ENCODE data around the gene PTH2R.
"Not testable (repeated sequence)": the region's sequence is repeated elsewhere in the genome, so short reads cannot be mapped to it uniquely, and the experiment has no call there.

The PTH2R gene

GRCh38 chr2:208441951-208442350 is 35.4 kb downstream of the PTH2R start:
- Mint-ChIP-seq H3K4me3 (no peak overlapping the region), H3K27ac (no peak overlapping the region), H3K4me1 (no peaks in the 10 kb centered on the region), H3K36me3 (no peaks in the 10 kb centered on the region), H3K9me3 (no peaks in the 10 kb centered on the region)
- DNase-seq (ENCODE audit: low spot score in 2 of 2) (no peak), ATAC-seq (no peak)

- H3K9me3 Mint-ChIP-seq; DNase-seq (ENCODE audit: low spot score in 2 of 2); H3K36me3 Mint-ChIP-seq; H3K4me1 Mint-ChIP-seq; H3K4me3 Mint-ChIP-seq; ATAC-seq; H3K27ac Mint-ChIP-seq: not testable (repeated sequence)
These were observed 40.9 kb downstream of the PTH2R start for GRCh38 chr2:208447447-208447846.

DNA sequence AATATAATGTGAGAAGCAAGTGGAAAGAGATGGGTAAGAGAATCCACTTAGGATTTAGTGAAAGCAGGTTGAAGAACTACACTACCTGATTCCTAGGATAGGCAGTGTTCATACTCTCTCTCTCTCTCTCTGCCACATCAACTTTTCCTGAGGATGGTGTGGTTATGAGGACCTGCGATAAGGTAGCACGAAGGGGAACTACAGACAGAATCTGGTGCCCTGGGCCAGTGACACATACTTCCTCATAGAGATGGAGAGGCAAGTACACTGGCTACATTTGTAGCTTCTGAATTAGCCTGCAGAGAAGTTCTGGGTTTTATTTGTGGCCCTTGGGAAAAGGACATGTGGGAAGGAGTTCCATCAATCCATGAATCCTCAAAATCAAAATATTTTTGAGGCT is 44.5 kb downstream of the PTH2R start:
- no peaks in the 10 kb centered on the region for H3K9me3 Mint-ChIP-seq
- no peaks in the 10 kb centered on the region for H3K4me1 Mint-ChIP-seq
- ATAC-seq (no peak), DNase-seq (ENCODE audit: low spot score in 2 of 2) (no peak)
- H3K36me3 Mint-ChIP-seq = no peaks in the 10 kb centered on the region
- H3K27ac Mint-ChIP-seq = no peak overlapping the region
- H3K4me3 Mint-ChIP-seq = no peak overlapping the region

- Mint-ChIP-seq H3K36me3 (no peaks in the 10 kb centered on the region), H3K9me3 (no peaks in the 10 kb centered on the region), H3K27ac (no peak overlapping the region), H3K4me3 (no peak overlapping the region), H3K4me1 (no peaks in the 10 kb centered on the region)
- DNase-seq (ENCODE audit: low spot score in 2 of 2) (no peak), ATAC-seq (no peak)
These were observed 48.3 kb downstream of the PTH2R start for GRCh38 chr2:208454861-208455260.

GRCh38 chr2:208463721-208464120 is 57.1 kb downstream of the PTH2R start:
- Mint-ChIP-seq H3K36me3 (no peaks in the 10 kb centered on the region), H3K4me3 (no peak overlapping the region), H3K27ac (no peak overlapping the region), H3K9me3 (no peaks in the 10 kb centered on the region), H3K4me1 (no peaks in the 10 kb centered on the region)
- ATAC-seq = peak; percentile 13
- no peak for DNase-seq (ENCODE audit: low spot score in 2 of 2)

DNA sequence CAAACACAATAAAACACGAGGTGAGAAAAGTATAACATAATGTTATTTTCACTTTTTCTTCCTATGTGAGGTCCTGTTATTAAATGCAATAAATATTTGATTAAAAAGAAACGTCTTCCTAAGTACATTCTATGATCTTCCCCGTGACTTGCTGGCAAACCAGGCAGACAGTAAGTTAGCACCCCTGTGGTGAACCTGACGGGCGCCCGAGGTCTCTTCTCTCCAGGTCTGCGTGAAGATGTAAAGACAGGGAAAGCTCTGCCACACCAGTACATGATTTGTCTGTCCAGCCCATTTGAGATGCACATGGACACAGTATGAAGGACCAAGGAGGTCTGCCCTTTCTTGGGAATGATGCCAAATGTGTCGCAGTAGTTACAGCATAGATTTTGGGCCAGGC is 57.6 kb downstream of the PTH2R start:
- Mint-ChIP-seq H3K4me3 (no peak overlapping the region), H3K36me3 (no peaks in the 10 kb centered on the region), H3K9me3 (no peaks in the 10 kb centered on the region), H3K4me1 (no peaks in the 10 kb centered on the region), H3K27ac (no peak overlapping the region)
- ATAC-seq (no peak), DNase-seq (ENCODE audit: low spot score in 2 of 2) (no peak)

DNA sequence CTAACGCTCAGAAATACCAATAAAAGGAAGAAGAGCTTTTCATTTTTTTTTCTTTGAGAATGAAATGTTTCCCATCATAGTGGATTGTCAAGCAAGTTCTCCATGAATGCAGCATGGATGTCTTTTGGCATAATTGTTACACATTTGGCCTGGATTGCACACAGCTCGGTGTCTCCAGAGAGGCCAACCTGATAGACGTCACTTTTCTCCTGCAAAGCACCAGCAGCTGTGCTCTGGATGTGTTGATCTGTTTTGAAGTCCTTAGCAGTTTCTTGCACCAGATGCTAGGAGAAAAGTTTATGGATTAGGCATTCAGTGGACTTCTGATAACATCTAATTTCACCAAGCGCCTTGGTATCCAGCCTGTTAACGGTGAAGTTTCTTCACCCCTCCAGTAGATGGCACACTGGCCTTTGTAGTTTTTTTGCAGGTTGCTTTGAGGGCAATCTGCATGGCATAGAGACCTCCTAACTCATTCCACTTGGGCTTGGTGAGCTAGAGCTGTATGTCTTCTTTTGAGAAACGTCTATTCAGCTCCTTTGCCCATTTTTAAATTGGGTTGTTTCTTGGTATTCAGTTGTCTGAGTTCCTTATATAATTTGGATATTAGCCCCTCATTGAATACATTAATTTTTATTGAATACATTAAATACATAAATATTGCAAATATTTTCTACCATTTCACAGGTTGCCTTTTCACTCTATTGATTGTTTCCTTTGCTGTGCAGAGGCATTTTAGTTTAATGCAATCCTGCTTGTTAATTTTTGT is 59.7 kb downstream of the PTH2R start:
- no peak for DNase-seq (ENCODE audit: low spot score in 2 of 2)

DNA sequence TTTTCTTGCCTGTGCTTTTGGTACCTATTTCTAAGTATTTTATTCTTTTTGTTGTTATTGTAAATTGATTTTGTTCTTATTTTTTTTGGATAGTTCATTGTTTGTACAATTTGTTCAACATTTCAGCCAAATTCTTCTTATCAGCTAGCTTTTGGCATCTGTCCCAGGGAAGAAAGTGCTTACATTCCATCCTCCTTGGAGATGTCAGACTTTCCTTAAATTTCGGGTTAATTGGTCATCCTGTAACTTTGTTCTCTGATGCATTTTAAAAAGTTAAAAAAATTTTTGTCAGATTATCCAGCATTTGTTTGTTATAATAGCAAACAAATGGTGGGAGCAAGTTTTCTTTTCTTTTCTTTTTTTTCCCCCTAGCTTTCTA is 60.3 kb downstream of the PTH2R start:
- Mint-ChIP-seq H3K4me1 (no peaks in the 10 kb centered on the region), H3K4me3 (no peak overlapping the region), H3K9me3 (no peaks in the 10 kb centered on the region), H3K27ac (no peak overlapping the region), H3K36me3 (no peaks in the 10 kb centered on the region)
- DNase-seq (ENCODE audit: low spot score in 2 of 2) (no peak), ATAC-seq (no peak)

More for the DNA sequence above, 59.7 kb downstream of the PTH2R start:
- ATAC-seq = no peak
- no peaks in the 10 kb centered on the region for H3K9me3 Mint-ChIP-seq
- no peak overlapping the region for H3K27ac Mint-ChIP-seq
- H3K4me3 Mint-ChIP-seq = no peak overlapping the region
- H3K4me1 Mint-ChIP-seq = no peaks in the 10 kb centered on the region
- H3K36me3 Mint-ChIP-seq = no peaks in the 10 kb centered on the region

GRCh38 chr2:208467564-208467963 is 61.0 kb downstream of the PTH2R start:
- Mint-ChIP-seq H3K4me3 (no peak overlapping the region), H3K4me1 (no peaks in the 10 kb centered on the region), H3K27ac (no peak overlapping the region), H3K36me3 (no peaks in the 10 kb centered on the region), H3K9me3 (no peaks in the 10 kb centered on the region)
- ATAC-seq (no peak), DNase-seq (ENCODE audit: low spot score in 2 of 2) (no peak)

DNA sequence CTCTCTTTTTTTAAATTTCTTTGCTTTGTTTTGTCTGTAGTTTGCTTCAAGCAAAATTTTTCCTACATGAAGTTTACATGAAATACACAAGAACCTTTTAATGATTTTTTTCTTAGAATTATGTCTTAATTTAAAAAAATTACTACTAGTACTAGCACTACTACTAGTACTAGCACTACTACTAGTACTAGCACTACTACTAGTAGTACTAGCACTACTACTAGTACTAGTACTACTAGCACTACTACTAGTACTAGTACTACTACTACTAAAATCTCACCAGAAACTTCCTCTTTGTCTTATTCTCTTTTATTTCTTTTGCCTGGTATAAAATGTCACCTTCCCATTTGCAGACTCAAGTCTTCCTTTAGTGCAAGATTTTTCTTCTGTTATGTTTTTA is 71.1 kb downstream of the PTH2R start:
- DNase-seq (ENCODE audit: low spot score in 2 of 2) = no peak
- Mint-ChIP-seq H3K36me3 (no peaks in the 10 kb centered on the region), H3K9me3 (peaks cover 6% of the 10 kb centered on the region), H3K4me3 (no peak overlapping the region), H3K4me1 (no peaks in the 10 kb centered on the region), H3K27ac (no peak overlapping the region)
- ATAC-seq = no peak

DNA sequence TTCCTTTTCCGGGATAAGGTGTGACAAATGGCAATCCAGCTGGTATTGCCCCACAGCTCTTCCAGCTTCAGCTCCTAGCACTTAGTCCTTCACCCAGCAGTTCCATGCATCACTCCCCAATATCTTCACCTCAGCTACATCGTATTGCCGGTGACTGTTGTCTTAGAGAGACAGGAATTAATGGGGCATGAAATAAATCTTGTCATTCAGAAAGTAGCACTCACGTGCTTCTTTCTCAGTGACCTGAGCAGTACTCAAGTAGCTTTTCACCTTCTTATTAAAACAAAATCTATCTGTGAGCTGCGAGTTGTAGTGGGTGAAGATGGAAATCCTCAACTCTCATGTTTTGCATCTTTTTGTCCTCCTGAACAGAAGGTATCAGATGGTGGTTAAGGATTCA is 72.8 kb downstream of the PTH2R start:
- ATAC-seq = no peak
- H3K27ac Mint-ChIP-seq = no peak overlapping the region
- no peak overlapping the region for H3K4me3 Mint-ChIP-seq
- no peaks in the 10 kb centered on the region for H3K4me1 Mint-ChIP-seq
- peaks cover 6% of the 10 kb centered on the region for H3K9me3 Mint-ChIP-seq
- DNase-seq (ENCODE audit: low spot score in 2 of 2) = no peak
- H3K36me3 Mint-ChIP-seq = no peaks in the 10 kb centered on the region

DNA sequence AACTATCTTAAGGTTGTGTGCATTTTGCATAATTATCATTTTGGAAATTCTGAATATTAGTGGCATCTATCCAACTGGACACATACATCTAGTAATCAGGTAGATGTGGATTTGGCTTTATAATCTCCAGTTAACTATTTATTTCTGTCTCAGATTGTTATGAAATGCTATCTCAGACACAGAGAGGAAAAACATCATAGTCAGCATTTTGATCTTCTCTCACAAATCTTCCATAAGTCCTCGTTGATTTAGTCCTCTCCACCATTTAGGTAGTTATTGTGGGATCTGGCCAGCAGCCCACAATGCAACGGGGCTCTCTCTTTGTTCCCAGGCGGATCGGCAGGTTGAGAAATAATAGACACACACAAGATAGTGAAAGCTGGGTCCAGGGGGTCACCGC is 75.4 kb downstream of the PTH2R start:
- H3K4me1 Mint-ChIP-seq; DNase-seq (ENCODE audit: low spot score in 2 of 2); ATAC-seq; H3K9me3 Mint-ChIP-seq; H3K27ac Mint-ChIP-seq; H3K4me3 Mint-ChIP-seq; H3K36me3 Mint-ChIP-seq: not testable (repeated sequence)

DNA sequence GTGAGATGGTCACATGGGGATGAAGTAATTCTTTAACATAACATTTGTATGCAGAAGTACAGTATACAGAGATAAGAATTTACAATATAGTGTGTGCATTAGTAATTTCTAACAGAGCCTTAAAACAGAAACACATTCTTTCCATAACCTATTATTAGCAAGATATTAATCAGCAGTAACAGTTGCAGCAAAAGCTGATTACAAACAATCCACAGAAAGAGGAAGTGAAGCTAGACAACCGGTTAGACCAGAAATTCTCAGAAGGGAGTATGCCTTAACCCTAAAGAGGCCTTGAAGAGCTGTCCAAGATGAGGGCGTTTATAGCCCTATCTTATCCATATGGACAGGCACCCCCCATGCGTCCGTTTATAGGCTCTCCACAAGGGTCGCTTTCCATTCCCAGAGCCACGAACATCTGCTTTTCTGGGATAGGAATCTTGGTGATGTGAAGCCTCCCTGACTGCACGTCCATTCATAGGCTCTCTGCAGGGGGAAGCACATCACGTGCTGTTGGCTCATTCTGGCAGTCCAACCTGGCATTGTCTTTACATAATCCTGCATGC is 75.9 kb downstream of the PTH2R start:
- H3K4me1 Mint-ChIP-seq, ATAC-seq, H3K9me3 Mint-ChIP-seq: not testable (repeated sequence)

DNA sequence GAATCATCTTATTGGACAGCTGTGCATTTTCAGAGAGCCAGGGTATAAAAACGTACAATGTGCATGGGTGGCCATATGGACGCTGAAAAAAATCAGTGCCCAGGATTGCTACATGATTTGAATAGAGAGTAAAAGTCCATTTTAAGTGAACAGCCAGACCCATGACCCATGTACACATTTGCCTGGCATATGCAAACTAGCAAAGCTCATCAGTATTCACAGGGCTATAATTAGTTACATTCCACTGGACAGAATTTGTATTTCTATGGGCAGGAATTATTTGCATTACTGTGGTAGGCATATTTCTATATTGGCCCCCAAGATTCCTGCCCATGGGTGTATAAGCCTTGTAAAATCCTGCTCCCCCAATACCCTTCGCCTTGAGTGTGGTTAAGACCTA is 78.8 kb downstream of the PTH2R start:
- Mint-ChIP-seq H3K9me3 (peaks cover 8% of the 10 kb centered on the region), H3K4me1 (no peaks in the 10 kb centered on the region), H3K36me3 (no peaks in the 10 kb centered on the region), H3K4me3 (no peak overlapping the region), H3K27ac (no peak overlapping the region)
- ATAC-seq (no peak), DNase-seq (ENCODE audit: low spot score in 2 of 2) (no peak)

More for the DNA sequence above, 75.9 kb downstream of the PTH2R start:
- DNase-seq (ENCODE audit: low spot score in 2 of 2); H3K4me3 Mint-ChIP-seq; H3K27ac Mint-ChIP-seq; H3K36me3 Mint-ChIP-seq: not testable (repeated sequence)

DNA sequence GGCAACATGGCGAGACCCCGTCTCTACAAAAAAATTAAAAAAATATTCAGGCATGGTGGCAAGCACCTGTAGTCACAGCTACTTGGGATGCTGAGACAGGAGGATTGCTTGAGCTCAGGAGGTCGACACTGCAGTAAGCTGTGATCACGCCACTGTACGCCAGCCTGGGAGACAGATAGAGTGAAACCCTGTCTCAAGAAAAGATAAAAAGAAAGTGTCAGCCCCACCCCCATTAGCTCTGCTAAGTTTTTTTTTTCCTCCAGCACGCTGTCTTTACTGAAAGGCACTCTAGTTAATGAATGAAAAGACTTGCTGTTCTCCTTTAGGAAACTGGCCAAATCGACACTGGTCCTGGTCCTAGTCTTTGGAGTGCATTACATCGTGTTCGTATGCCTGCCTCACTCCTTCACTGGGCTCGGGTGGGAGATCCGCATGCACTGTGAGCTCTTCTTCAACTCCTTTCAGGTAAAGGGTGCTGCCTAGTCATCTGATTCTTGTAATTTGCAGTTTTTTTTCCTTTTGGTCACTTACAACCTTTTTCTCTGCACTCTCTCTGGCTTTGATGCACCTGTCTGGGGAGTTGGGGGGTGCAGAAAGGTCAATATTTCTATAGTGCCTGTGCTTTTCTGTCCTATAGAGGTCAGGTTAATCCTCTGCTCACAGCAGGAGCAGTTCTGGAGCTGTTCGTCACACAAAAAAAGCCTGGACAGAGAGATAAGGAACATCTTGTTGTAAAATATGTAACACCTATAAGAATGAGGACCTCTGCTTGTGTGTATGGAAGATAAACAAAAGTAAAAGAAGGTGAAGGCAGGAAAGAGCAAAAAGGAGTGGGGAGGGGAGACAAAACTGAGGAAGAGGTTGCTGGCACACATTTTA is 82.3 kb downstream of the PTH2R start:
- Mint-ChIP-seq H3K36me3 (no peaks in the 10 kb centered on the region), H3K4me3 (no peak overlapping the region), H3K9me3 (peaks cover 3% of the 10 kb centered on the region), H3K27ac (no peak overlapping the region), H3K4me1 (no peaks in the 10 kb centered on the region)
- ATAC-seq = no peak
- DNase-seq (ENCODE audit: low spot score in 2 of 2) = no peak

- no peak overlapping the region for H3K4me3 Mint-ChIP-seq
- no peaks in the 10 kb centered on the region for H3K4me1 Mint-ChIP-seq
- peaks cover 3% of the 10 kb centered on the region for H3K9me3 Mint-ChIP-seq
- ATAC-seq = no peak
- no peaks in the 10 kb centered on the region for H3K36me3 Mint-ChIP-seq
- H3K27ac Mint-ChIP-seq = no peak overlapping the region
- no peak for DNase-seq (ENCODE audit: low spot score in 2 of 2)
These were observed 83.1 kb downstream of the PTH2R start for GRCh38 chr2:208489687-208490086.

Measured in stimulated activated effector memory CD8-positive, alpha-beta T cell treated with anti-CD3 and anti-CD28 coated beads, Interleukin-12 subunit alpha, Interleukin-12 subunit beta, amount 100 ng/mL, for 72 hours (primary cell).